ENCODE results near the gene GSTA4.

The GSTA4 gene

GRCh38 chr6:53035549-53036213, 40.6 kb upstream of the GSTA4 start:
- H3K18ac ChIP-seq (ENCODE audit: low read length) = no peak overlapping the region

GRCh38 chr6:53033764-53034163, 38.7 kb upstream of the GSTA4 start:
- Histone ChIP-seq H4K91ac (ENCODE audit: low read depth, low read length) (no peak overlapping the region), H3K14ac (ENCODE audit: low read length) (no peak overlapping the region), H3K36me3 (ENCODE audit: control insufficient read depth in 1 of 2, insufficient read depth in 2 of 2, low read length in 2 of 2) (peaks cover 8 to 17% of the 10 kb centered on the region in 2 experiments), H3K4me2 (ENCODE audit: low read length) (no peak overlapping the region), H2BK120ac (ENCODE audit: insufficient read depth, low read length, poor library complexity) (no peak overlapping the region), H2BK12ac (ENCODE audit: low read length) (no peak overlapping the region), H3K9me3 (ENCODE audit: insufficient read depth, low read depth, low read length) (no peaks in the 10 kb centered on the region), H3K27ac (ENCODE audit: low read depth, low read length) (no peak overlapping the region), H3K4me3 (ENCODE audit: low read depth, low read length) (no peak overlapping the region), H3K79me2 (ENCODE audit: control insufficient read depth, insufficient read depth, low read length, poor library complexity) (no peaks in the 10 kb centered on the region), H3K27me3 (ENCODE audit: insufficient read depth, low read length) (no peaks in the 10 kb centered on the region), H3K4me1 (ENCODE audit: control insufficient read depth in 1 of 2, insufficient read depth in 2 of 2, low read length in 2 of 2) (peaks cover 0 to 1% of the 10 kb centered on the region in 2 experiments), H3K4ac (ENCODE audit: low read depth, low read length) (no peak overlapping the region), H3K23ac (ENCODE audit: low read length) (no peak overlapping the region), H3K9ac (ENCODE audit: low read length) (no peak overlapping the region), H2AFZ (ENCODE audit: insufficient read depth, low read length, poor library complexity) (no peak overlapping the region), H4K8ac (ENCODE audit: low read depth, low read length) (no peak overlapping the region), H2AK5ac (ENCODE audit: low read length) (no peak overlapping the region), H3K18ac (ENCODE audit: low read length) (no peak overlapping the region), H2BK5ac (ENCODE audit: low read depth, low read length, poor library complexity) (no peak overlapping the region), H3K79me1 (ENCODE audit: low read length) (no peaks in the 10 kb centered on the region), H4K12ac (ENCODE audit: low read depth, low read length) (no peak overlapping the region)
- no CpG with 5 or more reads among the region's 4 CpGs for WGBS (ENCODE audit: extremely low coverage, insufficient coverage, insufficient read length)
- DNase-seq = peak in 1 of 2 donors; percentile 66

More at GRCh38 chr6:53035549-53036213, 40.6 kb upstream of the GSTA4 start:
- Histone ChIP-seq H3K4ac (ENCODE audit: low read depth, low read length) (no peak overlapping the region), H3K27ac (ENCODE audit: low read depth, low read length) (no peak overlapping the region), H3K4me1 (ENCODE audit: control insufficient read depth in 1 of 2, insufficient read depth in 2 of 2, low read length in 2 of 2) (no peaks in the 10 kb centered on the region), H2BK120ac (ENCODE audit: insufficient read depth, low read length, poor library complexity) (no peak overlapping the region), H4K12ac (ENCODE audit: low read depth, low read length) (no peak overlapping the region), H3K79me1 (ENCODE audit: low read length) (no peaks in the 10 kb centered on the region), H3K9me3 (ENCODE audit: insufficient read depth, low read depth, low read length) (no peaks in the 10 kb centered on the region), H4K8ac (ENCODE audit: low read depth, low read length) (no peak overlapping the region), H2AFZ (ENCODE audit: insufficient read depth, low read length, poor library complexity) (no peak overlapping the region), H3K36me3 (ENCODE audit: control insufficient read depth in 1 of 2, insufficient read depth in 2 of 2, low read length in 2 of 2) (peaks cover 13 to 32% of the 10 kb centered on the region in 2 experiments), H3K23ac (ENCODE audit: low read length) (no peak overlapping the region), H3K14ac (ENCODE audit: low read length) (no peak overlapping the region), H4K91ac (ENCODE audit: low read depth, low read length) (no peak overlapping the region), H2BK12ac (ENCODE audit: low read length) (no peak overlapping the region), H3K27me3 (ENCODE audit: insufficient read depth, low read length) (no peaks in the 10 kb centered on the region), H3K4me2 (ENCODE audit: low read length) (no peak overlapping the region), H3K79me2 (ENCODE audit: control insufficient read depth, insufficient read depth, low read length, poor library complexity) (no peaks in the 10 kb centered on the region), H2AK5ac (ENCODE audit: low read length) (no peak overlapping the region), H2BK5ac (ENCODE audit: low read depth, low read length, poor library complexity) (no peak overlapping the region), H3K9ac (ENCODE audit: low read length) (no peak overlapping the region), H3K4me3 (ENCODE audit: low read depth, low read length) (no peak overlapping the region)
- no peak for DNase-seq
- no CpG with 5 or more reads among the region's 8 CpGs for WGBS (ENCODE audit: extremely low coverage, insufficient coverage, insufficient read length)

- Histone ChIP-seq H3K9me3 (ENCODE audit: insufficient read depth, low read depth, low read length) (no peaks in the 10 kb centered on the region), H2BK120ac (ENCODE audit: insufficient read depth, low read length, poor library complexity) (no peak overlapping the region), H2BK12ac (ENCODE audit: low read length) (no peak overlapping the region), H3K79me2 (ENCODE audit: control insufficient read depth, insufficient read depth, low read length, poor library complexity) (no peaks in the 10 kb centered on the region), H3K23ac (ENCODE audit: low read length) (no peak overlapping the region), H4K12ac (ENCODE audit: low read depth, low read length) (no peak overlapping the region), H3K18ac (ENCODE audit: low read length) (no peak overlapping the region), H3K14ac (ENCODE audit: low read length) (no peak overlapping the region), H3K4ac (ENCODE audit: low read depth, low read length) (no peak overlapping the region), H2AK5ac (ENCODE audit: low read length) (no peak overlapping the region), H3K36me3 (ENCODE audit: control insufficient read depth in 1 of 2, insufficient read depth in 2 of 2, low read length in 2 of 2) (peaks cover 10 to 17% of the 10 kb centered on the region in 2 experiments), H2BK5ac (ENCODE audit: low read depth, low read length, poor library complexity) (no peak overlapping the region), H3K4me2 (ENCODE audit: low read length) (no peak overlapping the region), H4K8ac (ENCODE audit: low read depth, low read length) (no peak overlapping the region), H3K4me1 (ENCODE audit: control insufficient read depth in 1 of 2, insufficient read depth in 2 of 2, low read length in 2 of 2) (peaks cover 0 to 1% of the 10 kb centered on the region in 2 experiments), H3K4me3 (ENCODE audit: low read depth, low read length) (no peak overlapping the region), H3K27me3 (ENCODE audit: insufficient read depth, low read length) (no peaks in the 10 kb centered on the region), H3K27ac (ENCODE audit: low read depth, low read length) (no peak overlapping the region), H3K9ac (ENCODE audit: low read length) (no peak overlapping the region), H2AFZ (ENCODE audit: insufficient read depth, low read length, poor library complexity) (no peak overlapping the region), H3K79me1 (ENCODE audit: low read length) (no peaks in the 10 kb centered on the region), H4K91ac (ENCODE audit: low read depth, low read length) (no peak overlapping the region)
- WGBS (ENCODE audit: extremely low coverage, insufficient coverage, insufficient read length) = no CpG with 5 or more reads among the region's 4 CpGs
- no peak for DNase-seq
These were observed 37.8 kb upstream of the GSTA4 start for GRCh38 chr6:53032849-53033248.

- Histone ChIP-seq H3K4me1 (ENCODE audit: control insufficient read depth in 1 of 2, insufficient read depth in 2 of 2, low read length in 2 of 2) (peaks cover 0 to 1% of the 10 kb centered on the region in 2 experiments), H4K12ac (ENCODE audit: low read depth, low read length) (no peak overlapping the region), H3K27me3 (ENCODE audit: insufficient read depth, low read length) (no peaks in the 10 kb centered on the region), H4K8ac (ENCODE audit: low read depth, low read length) (no peak overlapping the region), H2AFZ (ENCODE audit: insufficient read depth, low read length, poor library complexity) (no peak overlapping the region), H2BK120ac (ENCODE audit: insufficient read depth, low read length, poor library complexity) (no peak overlapping the region), H3K4ac (ENCODE audit: low read depth, low read length) (no peak overlapping the region), H3K9me3 (ENCODE audit: insufficient read depth, low read depth, low read length) (no peaks in the 10 kb centered on the region), H3K79me2 (ENCODE audit: control insufficient read depth, insufficient read depth, low read length, poor library complexity) (no peaks in the 10 kb centered on the region), H3K4me2 (ENCODE audit: low read length) (no peak overlapping the region), H3K4me3 (ENCODE audit: low read depth, low read length) (no peak overlapping the region), H2BK5ac (ENCODE audit: low read depth, low read length, poor library complexity) (no peak overlapping the region), H2BK12ac (ENCODE audit: low read length) (no peak overlapping the region), H3K27ac (ENCODE audit: low read depth, low read length) (no peak overlapping the region), H3K9ac (ENCODE audit: low read length) (no peak overlapping the region), H3K36me3 (ENCODE audit: control insufficient read depth in 1 of 2, insufficient read depth in 2 of 2, low read length in 2 of 2) (peaks cover 8 to 16% of the 10 kb centered on the region in 2 experiments), H3K14ac (ENCODE audit: low read length) (no peak overlapping the region), H3K79me1 (ENCODE audit: low read length) (no peaks in the 10 kb centered on the region), H3K18ac (ENCODE audit: low read length) (no peak overlapping the region), H3K23ac (ENCODE audit: low read length) (no peak overlapping the region), H2AK5ac (ENCODE audit: low read length) (no peak overlapping the region), H4K91ac (ENCODE audit: low read depth, low read length) (no peak overlapping the region)
- no CpG with 5 or more reads among the region's 4 CpGs for WGBS (ENCODE audit: extremely low coverage, insufficient coverage, insufficient read length)
- DNase-seq = no peak
These were observed 36.2 kb upstream of the GSTA4 start for GRCh38 chr6:53031281-53031680.
